ENCODE measurements around the gene DHTKD1.

DNA sequence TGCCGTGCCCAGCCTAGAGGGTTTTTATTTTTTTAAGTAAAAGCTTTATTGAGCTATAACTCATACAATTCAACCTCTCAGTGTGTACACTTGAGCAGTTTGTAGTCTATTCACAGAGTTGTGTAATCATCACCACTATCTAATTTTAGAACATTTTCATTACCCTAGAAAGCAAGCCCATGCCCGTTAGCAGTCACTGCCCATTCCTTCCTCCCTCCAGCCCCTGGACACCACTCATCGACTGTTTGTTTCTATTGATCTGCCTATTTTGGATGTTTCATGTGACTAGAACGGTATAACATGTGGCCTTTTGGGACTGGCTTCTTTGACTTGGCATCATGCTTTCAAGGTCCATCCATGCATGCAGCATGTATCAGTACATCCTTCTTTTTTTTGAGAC lies 35.0 kb downstream of the DHTKD1 start:
- no peak for TF ChIP-seq TCF7L2 (IDR thresholded peaks at IDR 0.05; ENCODE audit: borderline replicate concordance, low read depth, low read length)
- no peak for TF ChIP-seq YY1 (tag by site-specific recombination; IDR thresholded peaks at IDR 0.05)
- TF ChIP-seq ZXDB (tag by site-specific recombination; IDR thresholded peaks at IDR 0.05): no peak
- no peak for TF ChIP-seq SETDB1 (IDR thresholded peaks at IDR 0.05; ENCODE audit: insufficient read length, low read length)
- TF ChIP-seq, protein P1, sequence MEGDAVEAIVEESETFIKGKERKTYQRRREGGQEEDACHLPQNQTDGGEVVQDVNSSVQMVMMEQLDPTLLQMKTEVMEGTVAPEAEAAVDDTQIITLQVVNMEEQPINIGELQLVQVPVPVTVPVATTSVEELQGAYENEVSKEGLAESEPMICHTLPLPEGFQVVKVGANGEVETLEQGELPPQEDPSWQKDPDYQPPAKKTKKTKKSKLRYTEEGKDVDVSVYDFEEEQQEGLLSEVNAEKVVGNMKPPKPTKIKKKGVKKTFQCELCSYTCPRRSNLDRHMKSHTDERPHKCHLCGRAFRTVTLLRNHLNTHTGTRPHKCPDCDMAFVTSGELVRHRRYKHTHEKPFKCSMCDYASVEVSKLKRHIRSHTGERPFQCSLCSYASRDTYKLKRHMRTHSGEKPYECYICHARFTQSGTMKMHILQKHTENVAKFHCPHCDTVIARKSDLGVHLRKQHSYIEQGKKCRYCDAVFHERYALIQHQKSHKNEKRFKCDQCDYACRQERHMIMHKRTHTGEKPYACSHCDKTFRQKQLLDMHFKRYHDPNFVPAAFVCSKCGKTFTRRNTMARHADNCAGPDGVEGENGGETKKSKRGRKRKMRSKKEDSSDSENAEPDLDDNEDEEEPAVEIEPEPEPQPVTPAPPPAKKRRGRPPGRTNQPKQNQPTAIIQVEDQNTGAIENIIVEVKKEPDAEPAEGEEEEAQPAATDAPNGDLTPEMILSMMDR (tag by site-specific recombination; IDR thresholded peaks at IDR 0.05): no peak
- no peak for TF ChIP-seq ZFP41 (tag by site-specific recombination; IDR thresholded peaks at IDR 0.05; ENCODE audit: borderline replicate concordance)
